K562 (cell line): ENCODE results near the gene TBC1D5. TPM values are rescaled to one million over a fixed set of nuclear protein-coding genes. Genes with fewer than 3 reads are reported as not detected.

ENCODE experiments used
- ATAC-seq: fragments of 200-7000 bp; cut with Tn5 transposase; 3 replicates; pipeline ENCODE4 v1.9.1; 2020; ENCODE audit warnings: moderate library complexity
- BruUV-seq: library from RNA; stranded (reverse); fragments of 400-500 nt; replicated peaks from 2 replicates; lab custom pipeline; 2021; lab: Mats Ljungman, UMichigan
- CTCF ChIA-PET: fragments of 300-600 bp; formaldehyde crosslinking; extraction: SDS; loops from one replicate; lab custom pipeline; 2021; ENCODE audit warnings: low intra/inter-chr PET ratio; lab: Yijun Ruan, JAX
- POLR2A ChIA-PET: fragments of 300-600, 350-650 bp; sonication (Branson Sonifier 250); formaldehyde crosslinking; extraction: SDS; loops from one replicate; lab custom pipeline; 2021; ENCODE audit warnings: antibody characterized with exemption, inconsistent platforms; lab: Yijun Ruan, JAX
- DNase-seq, 4 experiments: peaks; one replicate each; pipeline versions ENCODE4 v3.0.0 to v3.0.0-alpha.2; 2011 to 2018; ENCODE audit warnings: low spot score in 3 of 4, mixed read lengths in 3 of 4; ENCODE audit errors: extremely low read depth in 1 of 4
- FAIRE-seq: peaks from 2 replicates; lab custom pipeline; 2011; peaks lifted over from hg19 to GRCh38; lab: Jason Lieb, UNC
- H2AFZ ChIP-seq: 2 replicates; pipeline ENCODE4 v1.6.0; 2011; ENCODE audit warnings: low read depth, low read length, control low read depth, inconsistent platforms
- H3K27ac ChIP-seq: fragments of 200-600 bp; 3 replicates; pipeline ENCODE4 v1.8.0; 2011; ENCODE audit warnings: low read depth, mild to moderate bottlenecking, control low read depth, inconsistent platforms, low read length, moderate library complexity, mixed read lengths; ENCODE audit errors: extremely low read depth
- H3K27me3 ChIP-seq, 2 experiments: fragments of 300-600 bp in 1 of 2; 2 replicates in 1 of 2; 3 replicates in 1 of 2; pipeline versions ENCODE4 v1.6.0 to v1.8.0; 2011; ENCODE audit warnings: inconsistent platforms in 2 of 2, low read length in 2 of 2, mild to moderate bottlenecking in 1 of 2, mixed read lengths in 1 of 2, moderate library complexity in 1 of 2; ENCODE audit not compliant: control insufficient read depth in 2 of 2, insufficient read depth in 2 of 2
- H3K36me3 ChIP-seq: fragments of 300-600 bp; 3 replicates; pipeline ENCODE4 v1.8.0; 2011; ENCODE audit warnings: mild to moderate bottlenecking, low read length, inconsistent platforms; ENCODE audit not compliant: control insufficient read depth, insufficient read depth
- H3K4me1 ChIP-seq, 2 experiments: fragments of 200-600 bp in 1 of 2; replicated peaks in 1 of 2; 2 replicates in 1 of 2; 3 replicates in 1 of 2; pipeline versions ENCODE4 v1.5.1 to v1.8.0; 2011; ENCODE audit warnings: inconsistent platforms in 2 of 2, low read length in 2 of 2, mild to moderate bottlenecking in 1 of 2, mixed read lengths in 1 of 2, moderate library complexity in 1 of 2; ENCODE audit not compliant: control insufficient read depth in 2 of 2, insufficient read depth in 2 of 2
- H3K4me2 ChIP-seq: 2 replicates; pipeline ENCODE4 v1.6.1; 2011; ENCODE audit warnings: low read length, control low read depth, inconsistent platforms, mixed read lengths; ENCODE audit not compliant: insufficient read depth
- H3K4me3 ChIP-seq: fragments of 200-600 bp; sonication (generic), shearing (Covaris generic); 2 replicates; pipeline ENCODE4 v1.5.1; 2016; ENCODE audit warnings: control low read depth, inconsistent platforms
- H3K79me2 ChIP-seq: fragments of 200-600 bp; 3 replicates; pipeline ENCODE4 v1.8.0; 2011; ENCODE audit warnings: low read length, inconsistent platforms; ENCODE audit not compliant: control insufficient read depth, insufficient read depth
- H3K9ac ChIP-seq, 2 experiments: 2 replicates each; pipeline versions ENCODE4 v1.6.0 to v1.6.1; 2011; ENCODE audit warnings: low read depth in 2 of 2, low read length in 2 of 2, control low read depth in 1 of 2, inconsistent platforms in 1 of 2, mild to moderate bottlenecking in 1 of 2, mixed read lengths in 1 of 2; ENCODE audit not compliant: insufficient read depth in 1 of 2
- H3K9me1 ChIP-seq: one replicate; pipeline ENCODE4 v1.6.0; 2011; ENCODE audit warnings: inconsistent platforms, mild to moderate bottlenecking, low read length, moderate library complexity; ENCODE audit not compliant: control insufficient read depth, insufficient read depth
- H3K9me3 ChIP-seq: replicated peaks from 2 replicates; pipeline ENCODE4 v1.5.1; 2011; ENCODE audit warnings: low read depth, low read length, inconsistent platforms; ENCODE audit not compliant: control insufficient read depth, insufficient read depth
- H4K20me1 ChIP-seq: replicated peaks from 2 replicates; pipeline ENCODE4 v1.6.1; 2011; ENCODE audit warnings: low read length, inconsistent platforms, mixed read lengths; ENCODE audit not compliant: control insufficient read depth, insufficient read depth
- CEBPB ChIP-seq: fragments of 450-650 bp; IDR thresholded peaks from 2 replicates; pipeline ENCODE4 v1.6.1; 2016; ENCODE audit warnings: missing genetic modification characterization, missing compliant biosample characterization
- CEBPG ChIP-seq, 3 experiments: fragments of 200-800 bp in 1 of 3; sonication (Bioruptor generic) in 1 of 3; sonication (generic) in 1 of 3; formaldehyde crosslinking in 1 of 3; IDR thresholded peaks in 2 of 3; conservative IDR thresholded peaks in 1 of 3; 2 replicates each; pipeline versions ENCODE4 v1.6.1 to v1.8.0; 2016 to 2022; ENCODE audit warnings: missing compliant biosample characterization in 2 of 3, missing genetic modification characterization in 2 of 3, mild to moderate bottlenecking in 1 of 3, missing genetic modification reagents in 1 of 3
- WGBS: fragments of 100-300 bp; shearing (Covaris generic); methylation state at CpG from one replicate; pipeline ENCODE4 v1.1.6; 2016; ENCODE audit warnings: low coverage, mixed read lengths; ENCODE audit not compliant: insufficient coverage; ENCODE audit errors: missing lambda C conversion rate; 5-methylcytosine and 5-hydroxymethylcytosine counted together
- in situ Hi-C: fragments of 300-500 bp; cut with MboI; formaldehyde crosslinking; loops from 4 replicates; pipeline ENCODE4 v1.15.0; 2018; ENCODE audit warnings: inconsistent platforms, mixed read lengths
- intact Hi-C: fragments of 100-400 bp; cut with micrococcal nuclease; formaldehyde crosslinking; loops from 2 replicates; pipeline ENCODE4 v1.14.2; 2022
- polyA plus RNA-seq, 8 experiments: library from polyadenylated mRNA; depleted of rRNA in 4 of 8; stranded (reverse) in 5 of 8; unstranded in 3 of 8; fragments of >200 nt; fragmentation: Nextera tagmentation in 2 of 8; fragmentation: Illumina TruSeq in 1 of 8; extraction: Ambion mirVana in 2 of 8; extraction: Trizol in 1 of 8; gene quantifications; 2 replicates each; pipeline versions ENCODE4 v1.2.1 to v1.2.3, GENCODE V29; 2011 to 2014; ENCODE audit warnings: inconsistent platforms in 1 of 8, missing spikeins in 1 of 8
- total RNA-seq, 7 experiments: library from RNA; depleted of rRNA in 6 of 7; stranded (reverse); fragments of >200 nt in 6 of 7; fragmentation: Illumina TruSeq in 2 of 7; extraction: Trizol in 2 of 7; gene quantifications; 2 replicates each; pipeline versions ENCODE4 v1.2.1 to v1.2.3, GENCODE V29; 2011 to 2021; ENCODE audit warnings: low replicate concordance in 1 of 7
- TF ChIP-seq, protein P1 (sequence below): fragments of 450-650 bp; IDR thresholded peaks from 2 replicates; pipeline ENCODE4 v1.6.1; 2018; ENCODE audit warnings: mild to moderate bottlenecking, low read depth; ENCODE audit not compliant: partially characterized antibody

The TBC1D5 gene
- total and polyA plus RNA-seq, 9 of the 15 experiments (the other 6 are each of a cell fraction or from before 2014, with no cell fraction given), result 2.9 to 38.1 (median 25.6) TPM

DNA sequence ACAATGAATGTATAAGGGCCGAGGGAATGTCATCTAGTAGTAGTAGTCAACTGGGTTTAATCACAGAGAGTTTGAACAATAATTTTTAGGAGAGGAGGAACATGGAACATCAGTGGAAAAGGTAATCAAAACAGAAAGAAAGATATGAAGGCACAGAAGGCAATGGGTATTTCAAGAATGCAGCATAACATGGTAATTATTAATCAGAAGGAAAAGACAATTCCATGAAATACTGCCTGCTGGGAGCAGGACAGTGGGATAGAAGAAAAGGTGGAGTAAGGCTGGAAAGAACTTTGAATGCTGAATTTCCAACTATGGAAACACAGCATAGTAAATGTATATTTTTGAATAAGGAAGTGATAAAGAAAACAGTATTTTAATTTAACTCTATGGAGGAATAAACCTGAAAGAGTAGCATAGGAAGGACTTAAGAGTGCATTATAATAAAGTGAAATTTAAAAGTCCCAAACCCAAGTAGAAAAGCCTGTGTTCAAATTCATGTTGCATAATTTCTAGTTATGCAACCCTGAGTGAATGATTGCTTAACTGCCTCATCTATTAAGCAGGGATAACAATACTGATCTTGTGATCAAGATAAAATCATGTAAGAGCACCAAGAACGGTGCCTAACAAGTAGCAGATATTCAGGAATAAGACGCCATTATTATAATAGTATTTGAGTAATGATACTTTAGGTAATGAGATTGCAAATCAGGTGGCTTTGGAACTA, 357.7 kb downstream of the TBC1D5 start:
- intact Hi-C loops, result no loop called here
- DNase-seq (no peak), FAIRE-seq (no peak), ATAC-seq (no peak)
- Histone ChIP-seq H3K27ac (no peak overlapping the region), H3K9me3 (no peaks in the 10 kb centered on the region), H3K9me1 (no peaks in the 10 kb centered on the region), H3K36me3 (no peaks in the 10 kb centered on the region), H3K9ac (no peak overlapping the region), H3K4me1 (no peaks in the 10 kb centered on the region), H3K4me3 (no peak overlapping the region), H3K4me2 (no peak overlapping the region), H3K79me2 (no peaks in the 10 kb centered on the region), H2AFZ (no peak overlapping the region), H3K27me3 (no peaks in the 10 kb centered on the region), H4K20me1 (no peaks in the 10 kb centered on the region)
- POLR2A ChIA-PET, result interaction anchor here (0.6 kb wide), 1 partner anchor 14 kb away, joined by 3 read pairs; no protein-coding TSS in a partner anchor
- in situ Hi-C loops, result no loop called here
- CTCF ChIA-PET, result no interaction called here
- 30% methylated on average over 3 of the region's 3 CpGs for WGBS
- no TSS peak for BruUV-seq
- TF ChIP-seq, protein P1, sequence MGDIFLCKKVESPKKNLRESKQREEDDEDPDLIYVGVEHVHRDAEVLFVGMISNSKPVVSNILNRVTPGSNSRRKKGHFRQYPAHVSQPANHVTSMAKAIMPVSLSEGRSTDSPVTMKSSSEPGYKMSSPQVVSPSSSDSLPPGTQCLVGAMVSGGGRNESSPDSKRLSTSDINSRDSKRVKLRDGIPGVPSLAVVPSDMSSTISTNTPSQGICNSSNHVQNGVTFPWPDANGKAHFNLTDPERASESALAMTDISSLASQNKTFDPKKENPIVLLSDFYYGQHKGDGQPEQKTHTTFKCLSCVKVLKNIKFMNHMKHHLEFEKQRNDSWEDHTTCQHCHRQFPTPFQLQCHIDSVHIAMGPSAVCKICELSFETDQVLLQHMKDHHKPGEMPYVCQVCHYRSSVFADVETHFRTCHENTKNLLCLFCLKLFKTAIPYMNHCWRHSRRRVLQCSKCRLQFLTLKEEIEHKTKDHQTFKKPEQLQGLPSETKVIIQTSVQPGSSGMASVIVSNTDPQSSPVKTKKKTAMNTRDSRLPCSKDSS, result no peak
- TF ChIP-seq CEBPB (tag) (peak; percentile 83), CEBPG (CRISPR knock-in tag; IDR thresholded peaks at IDR 0.05) (no peak), CEBPG (tag; conservative IDR thresholded peaks at IDR 0.05 in 1 of 2, IDR thresholded peaks at IDR 0.05 in 1 of 2) (peak; percentile 53 to 83; a peak in 3 of 4 replicates)
